HepG2 (cell line): ENCODE results near the gene ACSS1. TPM values are rescaled to one million over a fixed set of nuclear protein-coding genes. Genes with fewer than 3 reads are reported as not detected.
A peak's percentile ranks its signal among the peaks of the same experiment; 100 is the strongest.

ENCODE experiments used
- BORCS8-MEF2B ChIP-seq: sonication (generic); formaldehyde crosslinking; IDR thresholded peaks from 2 replicates; pipeline ENCODE4 v1.8.0; 2022; ENCODE audit warnings: mild to moderate bottlenecking, missing genetic modification reagents
- EP300 ChIP-seq, 3 experiments: sonication (generic) in 1 of 3; formaldehyde crosslinking in 1 of 3; IDR thresholded peaks; 2 replicates each; pipeline versions ENCODE4 v1.5.1 to v1.6.1; 2011 to 2020; ENCODE audit warnings: low read depth in 2 of 3, low read length in 2 of 3, borderline replicate concordance in 1 of 3, improper control_type of control experiment in 1 of 3, mild to moderate bottlenecking in 1 of 3, missing genetic modification reagents in 1 of 3, moderate library complexity in 1 of 3
- FOXO1 ChIP-seq: sonication (generic); formaldehyde crosslinking; IDR thresholded peaks from 2 replicates; pipeline ENCODE4 v1.4.0; 2020; ENCODE audit warnings: missing genetic modification reagents
- GTF2F1 ChIP-seq: fragments of 150-350 bp; IDR thresholded peaks from 2 replicates; pipeline ENCODE4 v1.6.1; 2014; ENCODE audit warnings: low read length
- HOMEZ ChIP-seq: IDR thresholded peaks from 2 replicates; pipeline ENCODE4 v1.6.1; 2016; ENCODE audit warnings: low read depth
- KDM2A ChIP-seq: sonication (generic); formaldehyde crosslinking; IDR thresholded peaks from 2 replicates; pipeline ENCODE4 v1.4.0; 2020; ENCODE audit warnings: low read depth, missing genetic modification reagents, borderline replicate concordance
- MAZ ChIP-seq, 2 experiments: sonication (generic) in 1 of 2; formaldehyde crosslinking in 1 of 2; IDR thresholded peaks; 2 replicates each; pipeline versions ENCODE4 v1.5.0 to v1.6.1; 2012 to 2020; ENCODE audit warnings: low read depth in 2 of 2, mild to moderate bottlenecking in 2 of 2, borderline replicate concordance in 1 of 2, improper control_type of control experiment in 1 of 2, low read length in 1 of 2, missing genetic modification reagents in 1 of 2, moderate library complexity in 1 of 2
- PATZ1 ChIP-seq: sonication (generic); formaldehyde crosslinking; IDR thresholded peaks from 2 replicates; pipeline ENCODE4 v1.4.0; 2020; ENCODE audit warnings: missing genetic modification reagents
- PLRG1 ChIP-seq: fragments of 450-650 bp; conservative IDR thresholded peaks from 2 replicates; pipeline ENCODE4 v1.6.1; 2016
- POGK ChIP-seq: sonication (generic); formaldehyde crosslinking; conservative IDR thresholded peaks from 2 replicates; pipeline ENCODE4 v1.8.0; 2022; ENCODE audit warnings: mild to moderate bottlenecking, moderate library complexity, missing genetic modification reagents
- RARA ChIP-seq: IDR thresholded peaks from 2 replicates; pipeline ENCODE4 v1.6.1; 2016; ENCODE audit warnings: missing genetic modification reagents, missing compliant biosample characterization
- RNF2 ChIP-seq: fragments of 450-650 bp; conservative IDR thresholded peaks from 2 replicates; pipeline ENCODE4 v1.6.1; 2016; ENCODE audit warnings: low read depth
- RXRB ChIP-seq: IDR thresholded peaks from 2 replicates; pipeline ENCODE4 v1.6.1; 2016; ENCODE audit warnings: borderline replicate concordance, missing genetic modification reagents, missing compliant biosample characterization
- THAP8 ChIP-seq: sonication (generic); formaldehyde crosslinking; IDR thresholded peaks from 2 replicates; pipeline ENCODE4 v1.5.1; 2020; ENCODE audit warnings: missing genetic modification reagents, mild to moderate bottlenecking, borderline replicate concordance
- TOPORS ChIP-seq: sonication (generic); formaldehyde crosslinking; IDR thresholded peaks from 2 replicates; pipeline ENCODE4 v1.8.0; 2023; ENCODE audit warnings: mild to moderate bottlenecking, missing genetic modification reagents
- ZNF121 ChIP-seq: sonication (generic); formaldehyde crosslinking; IDR thresholded peaks from 2 replicates; pipeline ENCODE4 v1.5.0; 2020; ENCODE audit warnings: mild to moderate bottlenecking, missing genetic modification reagents
- ZNF547 ChIP-seq: sonication (generic); formaldehyde crosslinking; IDR thresholded peaks from 2 replicates; pipeline ENCODE4 v1.5.1; 2020; ENCODE audit warnings: mild to moderate bottlenecking, missing genetic modification reagents
- ZNF569 ChIP-seq: sonication (generic); formaldehyde crosslinking; IDR thresholded peaks from 2 replicates; pipeline ENCODE4 v1.5.0; 2020; ENCODE audit warnings: mild to moderate bottlenecking, missing genetic modification reagents, moderate library complexity, borderline replicate concordance
- ZNF879 ChIP-seq: sonication (generic); formaldehyde crosslinking; IDR thresholded peaks from 2 replicates; pipeline ENCODE4 v1.8.1; 2023; ENCODE audit warnings: missing genetic modification reagents
- ZSCAN20 ChIP-seq: sonication (generic); formaldehyde crosslinking; IDR thresholded peaks from 2 replicates; pipeline ENCODE4 v1.4.0; 2020; ENCODE audit warnings: missing genetic modification reagents, mild to moderate bottlenecking, borderline replicate concordance
- ZSCAN5A ChIP-seq: sonication (generic); formaldehyde crosslinking; IDR thresholded peaks from 2 replicates; pipeline ENCODE4 v1.8.0; 2022; ENCODE audit warnings: mild to moderate bottlenecking, missing genetic modification reagents, borderline replicate concordance
- polyA plus RNA-seq, 8 experiments: library from polyadenylated mRNA; depleted of rRNA in 3 of 8; stranded (reverse) in 7 of 8; unstranded in 1 of 8; fragments of >200 nt; fragmentation: Illumina TruSeq in 4 of 8; extraction: Trizol in 4 of 8; gene quantifications; 2 replicates each; pipeline versions ENCODE4 v1.2.1 to v1.2.3, GENCODE V29; 2011 to 2016; ENCODE audit warnings: low read depth in 4 of 8, missing spikeins in 1 of 8, mixed read lengths in 1 of 8; ENCODE audit not compliant: insufficient read depth in 1 of 8
- total RNA-seq, 5 experiments: library from RNA; depleted of rRNA; stranded (reverse); fragments of >200 nt; fragmentation: Illumina TruSeq; extraction: Trizol; gene quantifications; 2 replicates each; pipeline ENCODE4 v1.2.3, GENCODE V29; 2016; ENCODE audit warnings: low read depth in 1 of 5

ACSS1 gene
- total and polyA plus RNA-seq, 2 of the 13 experiments (the other 11 are each of a cell fraction or from before 2014, with no cell fraction given) = 15.2 to 41.6 TPM

- TF ChIP-seq POGK (CRISPR knock-in tag) (no peak), ZNF879 (no peak), PATZ1 (CRISPR knock-in tag) (no peak; the same call in 1 of the 2 replicates), BORCS8-MEF2B (no peak), FOXO1 (CRISPR knock-in tag) (no peak), ZNF547 (CRISPR knock-in tag) (no peak), GTF2F1 (no peak), MAZ (IDR thresholded peaks at IDR 0.05; ENCODE audit: borderline replicate concordance, low read depth, low read length) (no peak), MAZ (CRISPR knock-in tag; IDR thresholded peaks at IDR 0.05; ENCODE audit: low read depth) (no peak), EP300 (IDR thresholded peaks at IDR 0.05; ENCODE audit: low read depth in 2 of 2, low read length in 2 of 2) (peak in 1 of 2 experiments; percentile 44; a peak in 1 of 4 replicates), EP300 (CRISPR knock-in tag; IDR thresholded peaks at IDR 0.05; ENCODE audit: borderline replicate concordance) (peak; percentile 31; the same call in 1 of the 2 replicates), KDM2A (CRISPR knock-in tag) (no peak), ZNF121 (CRISPR knock-in tag) (peak; percentile 78), RARA (CRISPR knock-in tag) (peak; percentile 62), ZNF569 (CRISPR knock-in tag) (no peak), HOMEZ (CRISPR knock-in tag) (no peak), ZSCAN20 (no peak), TOPORS (CRISPR knock-in tag) (0 out of 2 replicates have a peak, but pooled peaks have one; percentile 13), THAP8 (no peak), PLRG1 (no peak), RNF2 (no peak), RXRB (CRISPR knock-in tag) (peak; percentile 41; the same call in 1 of the 2 replicates), ZSCAN5A (CRISPR knock-in tag) (peak; percentile 74; the same call in 1 of the 2 replicates)
These were observed 2.0 kb downstream of the ACSS1 start (continued) for GRCh38 chr20:25055711-25056495.
